Osteocyte (in vitro differentiated cells): ENCODE results near the gene SSR2. TPM values are rescaled to one million over a fixed set of nuclear protein-coding genes. Genes with fewer than 3 reads are reported as not detected.
A peak's percentile ranks its signal among the peaks of the same experiment; 100 is the strongest.

Experiments
- DNase-seq: peaks from one replicate; pipeline ENCODE4 v3.0.0; 2021; ENCODE audit warnings: mixed read lengths; ENCODE audit not compliant: unreplicated experiment; ENCODE audit errors: extremely low spot score
- H3K27ac Mint-ChIP-seq: one replicate; pipeline ENCODE4 v1.8.0; 2021; ENCODE audit warnings: mild to moderate bottlenecking, mixed read lengths; ENCODE audit not compliant: unreplicated experiment
- H3K27me3 Mint-ChIP-seq: one replicate; pipeline ENCODE4 v1.8.0; 2021; ENCODE audit warnings: mixed read lengths; ENCODE audit not compliant: unreplicated experiment
- H3K36me3 Mint-ChIP-seq: one replicate; pipeline ENCODE4 v1.8.0; 2021; ENCODE audit warnings: mixed read lengths; ENCODE audit not compliant: unreplicated experiment
- H3K4me1 Mint-ChIP-seq: one replicate; pipeline ENCODE4 v1.8.0; 2021; ENCODE audit warnings: mixed read lengths; ENCODE audit not compliant: unreplicated experiment
- H3K4me3 Mint-ChIP-seq: one replicate; pipeline ENCODE4 v1.8.0; 2021; ENCODE audit warnings: mild to moderate bottlenecking, moderate library complexity, mixed read lengths; ENCODE audit not compliant: unreplicated experiment
- H3K9me3 Mint-ChIP-seq: one replicate; pipeline ENCODE4 v1.8.0; 2021; ENCODE audit warnings: mixed read lengths; ENCODE audit not compliant: unreplicated experiment
- CTCF ChIP-seq: fragments of 200-600 bp; sonication (generic); IDR thresholded peaks from 2 replicates; pipeline ENCODE4 v1.5.0; 2021; ENCODE audit warnings: antibody characterized with exemption, mild to moderate bottlenecking, moderate library complexity
- total RNA-seq: library from RNA; stranded (reverse); gene quantifications from 2 replicates; pipeline ENCODE4 v1.2.1, GENCODE V29; 2021

The SSR2 gene
- total RNA-seq, 1 donor from 2014 or later, result 283 TPM

GRCh38 chr1:155962599-155963211 is 58.0 kb downstream of the SSR2 start:
- H3K27me3 Mint-ChIP-seq, result no peaks in the 10 kb centered on the region
- peaks cover 35% of the 10 kb centered on the region for H3K4me1 Mint-ChIP-seq
- peak overlapping the region; percentile 83 for H3K27ac Mint-ChIP-seq
- TF ChIP-seq CTCF, result no peak
- H3K36me3 Mint-ChIP-seq, result peaks cover 67% of the 10 kb centered on the region
- H3K9me3 Mint-ChIP-seq, result no peaks in the 10 kb centered on the region
- H3K4me3 Mint-ChIP-seq, result no peak overlapping the region
- DNase-seq, result no peak

GRCh38 chr1:155961937-155962336 is 58.8 kb downstream of the SSR2 start:
- Mint-ChIP-seq H3K27ac (peak overlapping the region; percentile 83), H3K27me3 (no peaks in the 10 kb centered on the region), H3K4me3 (peak overlapping the region; percentile 29), H3K4me1 (peaks cover 31% of the 10 kb centered on the region), H3K36me3 (peaks cover 70% of the 10 kb centered on the region), H3K9me3 (no peaks in the 10 kb centered on the region)
- DNase-seq, result no peak
- peak; percentile 50 for TF ChIP-seq CTCF

GRCh38 chr1:155960081-155960745 is 60.5 kb downstream of the SSR2 start:
- Mint-ChIP-seq H3K4me3 (no peak overlapping the region), H3K27me3 (no peaks in the 10 kb centered on the region), H3K36me3 (peaks cover 60% of the 10 kb centered on the region), H3K4me1 (peaks cover 30% of the 10 kb centered on the region), H3K27ac (peak overlapping the region; percentile 83), H3K9me3 (no peaks in the 10 kb centered on the region)
- DNase-seq, result no peak
- TF ChIP-seq CTCF, result no peak

Other genes with a start within 250 kb of the SSR2 start
- gene GON4L, start 163.7 kb downstream of the SSR2 start, total RNA-seq, result 56.3 and 57.0 TPM in 2 replicates
- 5.3 TPM in 2 replicates for gene SYT11, start 161.4 kb downstream of the SSR2 start, total RNA-seq
- 43.1 and 45.6 TPM in 2 replicates for gene RIT1, start 109.6 kb downstream of the SSR2 start, total RNA-seq
- gene KHDC4, start 86.5 kb downstream of the SSR2 start, total RNA-seq, result 48.8 and 53.7 TPM in 2 replicates
- gene RXFP4, start 79.3 kb downstream of the SSR2 start, total RNA-seq, result not detected in 2 replicates
- 199 and 201 TPM in 2 replicates for gene ARHGEF2, start 42.4 kb downstream of the SSR2 start, total RNA-seq
- gene UBQLN4, start 32.8 kb upstream of the SSR2 start, total RNA-seq, result 36.4 and 36.9 TPM in 2 replicates
- gene LAMTOR2, start 33.8 kb upstream of the SSR2 start, total RNA-seq, result 56.2 and 59.9 TPM in 2 replicates
- gene RAB25, start 40.2 kb upstream of the SSR2 start, total RNA-seq, result not detected in 2 replicates
- gene MEX3A, start 61.5 kb upstream of the SSR2 start, total RNA-seq, result 19.8 and 20.7 TPM in 2 replicates
- gene LMNA, start 93.8 kb upstream of the SSR2 start, total RNA-seq, result 733 and 792 TPM in 2 replicates
- gene SEMA4A, start 132.6 kb upstream of the SSR2 start, total RNA-seq, result 1.6 and 1.8 TPM in 2 replicates
- gene SLC25A44, start 173.2 kb upstream of the SSR2 start, total RNA-seq, result 20.2 and 23.4 TPM in 2 replicates
- gene PMF1, start 192.1 kb upstream of the SSR2 start, total RNA-seq, result 54.1 and 57.0 TPM in 2 replicates
- 0.52 TPM in 1 of 2 replicates, not detected in the other for gene BGLAP, start 221.2 kb upstream of the SSR2 start, total RNA-seq
- gene PAQR6, start 227.1 kb upstream of the SSR2 start, total RNA-seq, result 12.0 and 12.5 TPM in 2 replicates